HG03571 (cell line): Measurements from ENCODE around the gene ERMP1.
A peak's percentile ranks its signal among the peaks of the same experiment; 100 is the strongest.
"Not testable (repeated sequence)": the region's sequence is repeated elsewhere in the genome, so short reads cannot be mapped to it uniquely, and the experiment has no call there.

Source experiments
- ATAC-seq: cut with Tn5 transposase; IDR thresholded peaks from one replicate; pipeline ENCODE4 v1.9.1; 2021; ENCODE audit not compliant: unreplicated experiment

The ERMP1 gene, protein sequence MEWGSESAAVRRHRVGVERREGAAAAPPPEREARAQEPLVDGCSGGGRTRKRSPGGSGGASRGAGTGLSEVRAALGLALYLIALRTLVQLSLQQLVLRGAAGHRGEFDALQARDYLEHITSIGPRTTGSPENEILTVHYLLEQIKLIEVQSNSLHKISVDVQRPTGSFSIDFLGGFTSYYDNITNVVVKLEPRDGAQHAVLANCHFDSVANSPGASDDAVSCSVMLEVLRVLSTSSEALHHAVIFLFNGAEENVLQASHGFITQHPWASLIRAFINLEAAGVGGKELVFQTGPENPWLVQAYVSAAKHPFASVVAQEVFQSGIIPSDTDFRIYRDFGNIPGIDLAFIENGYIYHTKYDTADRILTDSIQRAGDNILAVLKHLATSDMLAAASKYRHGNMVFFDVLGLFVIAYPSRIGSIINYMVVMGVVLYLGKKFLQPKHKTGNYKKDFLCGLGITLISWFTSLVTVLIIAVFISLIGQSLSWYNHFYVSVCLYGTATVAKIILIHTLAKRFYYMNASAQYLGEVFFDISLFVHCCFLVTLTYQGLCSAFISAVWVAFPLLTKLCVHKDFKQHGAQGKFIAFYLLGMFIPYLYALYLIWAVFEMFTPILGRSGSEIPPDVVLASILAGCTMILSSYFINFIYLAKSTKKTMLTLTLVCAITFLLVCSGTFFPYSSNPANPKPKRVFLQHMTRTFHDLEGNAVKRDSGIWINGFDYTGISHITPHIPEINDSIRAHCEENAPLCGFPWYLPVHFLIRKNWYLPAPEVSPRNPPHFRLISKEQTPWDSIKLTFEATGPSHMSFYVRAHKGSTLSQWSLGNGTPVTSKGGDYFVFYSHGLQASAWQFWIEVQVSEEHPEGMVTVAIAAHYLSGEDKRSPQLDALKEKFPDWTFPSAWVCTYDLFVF

GRCh38 chr9:5832538-5833529, at the start of gene ERMP1:
TSS of gene ERMP1 (minus strand) at chr9:5833117. CDS start at chr9:5833027, 90 bp downstream.
- ATAC-seq: peak; percentile 82

DNA sequence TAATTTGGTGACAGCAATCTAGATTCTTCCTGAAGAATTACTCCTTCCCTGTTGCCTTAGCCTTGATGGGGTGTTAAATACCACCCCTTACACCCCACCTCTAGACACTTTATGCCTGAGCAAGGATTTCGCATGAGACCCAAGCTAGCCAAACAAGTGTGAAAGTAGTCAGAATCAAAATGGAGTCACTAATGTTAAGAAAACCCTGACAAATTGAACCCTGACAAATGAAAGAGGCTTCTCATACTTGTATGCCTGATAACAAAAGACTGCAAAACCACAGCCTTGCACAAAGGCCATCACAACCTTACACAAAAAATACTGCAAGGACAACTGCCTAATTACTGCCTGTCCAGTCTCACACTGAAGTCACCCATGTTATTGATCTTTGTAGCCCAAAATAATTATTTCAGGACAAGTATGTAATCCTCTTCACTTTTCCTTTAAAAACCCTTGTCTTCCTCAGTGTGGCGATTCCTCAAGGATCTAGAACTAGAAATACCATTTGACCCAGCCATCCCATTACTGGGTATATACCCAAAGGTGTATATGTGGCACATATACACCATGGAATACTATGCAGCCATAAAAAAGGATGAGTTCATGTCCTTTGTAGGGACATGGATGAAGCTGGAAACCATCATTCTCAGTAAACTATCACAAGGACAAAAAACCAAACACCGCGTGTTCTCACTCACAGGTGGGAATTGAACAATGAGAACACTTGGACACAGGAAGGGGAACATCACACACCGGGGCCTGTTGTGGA, 49.5 kb upstream of the ERMP1 start:
- ATAC-seq: not testable (repeated sequence)

- ATAC-seq: no peak
These were observed 46.7 kb upstream of the ERMP1 start for GRCh38 chr9:5879419-5880181.

DNA sequence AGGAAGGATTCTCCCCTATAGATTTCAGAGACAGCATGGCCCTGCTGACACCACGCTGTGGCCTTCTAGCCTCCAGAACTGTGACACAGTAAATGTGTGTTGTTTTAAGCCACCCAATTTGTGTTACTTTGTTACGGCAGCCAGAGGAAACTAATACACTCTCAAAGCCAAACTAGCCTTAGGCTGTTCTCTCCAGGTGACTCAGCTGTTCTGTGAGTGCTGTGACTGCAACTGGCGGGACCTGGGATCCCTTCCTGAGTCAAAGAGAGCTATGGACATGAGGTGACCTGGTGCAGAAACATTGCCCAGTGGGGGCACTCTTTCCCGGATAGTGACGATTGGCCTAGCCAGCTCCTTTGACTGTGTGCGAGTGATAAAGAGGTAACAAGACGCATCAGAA, 43.8 kb upstream of the ERMP1 start:
- ATAC-seq: no peak

DNA sequence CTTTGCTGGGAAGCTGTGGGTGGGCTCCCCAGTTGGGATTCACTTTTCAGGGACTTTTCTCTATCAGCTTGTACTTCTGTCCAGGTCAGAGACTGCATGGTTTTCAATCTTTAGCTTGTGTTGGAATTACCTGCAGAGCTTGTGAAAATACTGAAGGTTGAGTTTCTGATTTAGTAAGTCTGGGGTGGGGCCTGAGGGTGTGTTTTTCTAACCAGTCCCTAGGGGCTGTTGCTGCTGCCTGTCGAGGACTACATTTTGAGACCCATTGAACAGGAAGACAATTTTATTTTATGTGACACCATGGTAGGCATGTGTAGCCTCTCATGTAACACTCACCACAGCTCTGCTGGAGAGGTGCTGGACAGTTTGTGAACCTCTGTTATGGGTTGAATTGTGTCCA, 43.1 kb upstream of the ERMP1 start:
- ATAC-seq: no peak

- no peak for ATAC-seq
These were observed 41.1 kb upstream of the ERMP1 start for GRCh38 chr9:5874048-5874447.

GRCh38 chr9:5873439-5873838, 40.5 kb upstream of the ERMP1 start:
- ATAC-seq: no peak

- ATAC-seq: no peak
These were observed 39.6 kb upstream of the ERMP1 start for GRCh38 chr9:5872511-5872910.

DNA sequence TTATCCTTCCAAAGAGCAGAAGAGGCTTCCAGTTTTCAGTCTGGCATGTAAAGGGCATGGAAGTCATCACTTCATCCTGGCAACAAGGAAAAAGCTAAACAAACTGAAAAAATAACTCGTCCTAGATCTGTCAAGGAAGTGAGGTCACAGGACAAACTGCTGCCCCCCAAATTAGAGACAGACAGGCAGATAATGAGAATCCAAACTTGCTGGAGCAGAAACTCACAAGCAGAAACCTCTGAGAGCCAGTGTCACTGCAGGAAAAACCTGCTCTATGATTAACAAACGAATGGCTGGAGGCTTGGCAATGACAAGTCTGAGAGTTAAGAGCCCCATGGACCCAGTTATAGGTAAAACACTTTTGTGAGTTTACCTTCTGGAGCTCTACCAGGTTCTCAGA, 38.9 kb upstream of the ERMP1 start:
- no peak for ATAC-seq

GRCh38 chr9:5870691-5871090, 37.8 kb upstream of the ERMP1 start:
- ATAC-seq: no peak

DNA sequence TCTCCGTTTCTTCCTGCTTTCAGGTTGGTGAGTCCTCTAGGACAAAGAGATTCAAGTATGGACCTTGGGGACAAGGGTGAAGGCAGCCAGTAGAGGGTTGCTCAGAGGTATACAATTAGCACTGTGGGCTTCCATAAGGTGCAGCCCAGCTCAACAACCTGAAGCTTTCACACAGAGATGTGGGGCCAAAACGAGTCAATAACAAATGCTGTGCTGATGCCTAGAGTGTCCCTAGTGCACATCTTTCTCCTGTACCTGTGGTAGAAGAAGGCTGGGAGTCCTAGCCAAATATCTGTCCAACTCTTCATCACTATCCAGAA, 37.1 kb upstream of the ERMP1 start:
- ATAC-seq: no peak

GRCh38 chr9:5869315-5870019, 36.5 kb upstream of the ERMP1 start:
- no peak for ATAC-seq

GRCh38 chr9:5868235-5868634, 35.3 kb upstream of the ERMP1 start:
- ATAC-seq: no peak

DNA sequence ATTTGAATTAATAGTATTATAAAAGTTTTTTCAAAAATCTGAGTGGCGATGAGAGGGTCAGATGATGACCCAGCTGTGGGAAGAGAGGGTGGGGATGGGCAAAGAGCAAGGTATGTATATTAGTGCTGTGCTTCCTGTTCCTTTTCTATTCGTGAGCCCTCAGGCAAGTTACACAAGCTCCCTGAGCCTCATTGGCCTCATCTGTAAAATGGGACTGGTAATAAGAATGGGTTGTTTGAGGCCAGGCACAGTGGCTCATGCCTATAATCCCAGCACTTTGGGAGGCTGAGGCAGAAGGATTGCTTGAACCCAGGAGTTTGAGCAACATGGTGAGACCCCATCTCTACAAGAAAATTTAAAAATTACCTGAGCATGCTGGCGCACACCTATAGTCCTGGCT, 33.8 kb upstream of the ERMP1 start:
- no peak for ATAC-seq

DNA sequence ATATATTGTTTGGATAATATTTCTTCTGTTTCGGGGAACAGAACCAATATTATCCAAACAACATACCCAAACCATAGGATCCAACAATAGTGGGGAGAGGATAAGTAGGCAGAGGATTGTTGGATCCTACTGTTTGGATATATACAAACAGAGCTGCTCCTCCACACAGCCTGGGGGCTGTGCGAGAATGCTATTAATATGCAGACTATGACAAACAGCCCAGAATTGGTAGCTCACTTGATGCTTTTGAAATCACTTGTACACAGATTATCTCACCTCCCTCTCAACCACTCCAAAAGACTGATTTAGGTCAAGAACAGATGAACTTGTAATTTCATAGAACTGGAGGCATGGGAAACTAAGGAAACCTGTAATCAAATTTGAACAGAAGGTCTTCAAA, 33.4 kb upstream of the ERMP1 start:
- no peak for ATAC-seq

GRCh38 chr9:5864446-5864845, 31.5 kb upstream of the ERMP1 start:
- ATAC-seq: no peak

GRCh38 chr9:5863092-5863746, 30.3 kb upstream of the ERMP1 start:
- ATAC-seq: no peak

DNA sequence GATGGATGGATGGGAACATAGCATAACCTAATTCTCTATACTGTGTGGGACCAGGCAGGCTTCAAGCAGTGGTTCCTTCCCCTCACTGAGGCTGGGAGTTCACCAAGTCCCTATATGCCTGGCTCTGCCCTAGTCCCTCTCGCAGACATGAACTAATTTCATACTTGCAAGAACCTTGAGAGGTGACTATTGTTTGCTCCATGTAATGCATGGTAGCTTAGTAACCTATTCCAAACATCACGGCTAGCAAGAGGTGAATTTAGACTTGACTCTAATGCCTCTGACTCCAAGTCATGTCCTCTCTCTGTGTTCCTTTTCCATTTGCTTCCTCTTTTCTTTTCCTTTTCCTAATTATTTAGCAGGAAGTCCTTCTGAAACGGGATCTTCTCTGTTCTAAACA, 25.9 kb upstream of the ERMP1 start:
- ATAC-seq: no peak
